Gastroesophageal sphincter (tissue), 3 donors: ENCODE results near the gene TBC1D14.

ENCODE experiments used
- POLR2A ChIP-seq, 2 donors: fragments of 450-650 bp; IDR thresholded peaks; one replicate each; pipeline ENCODE4 v1.6.1; 2017; ENCODE audit warnings: antibody characterized with exemption in 2 of 2, mild to moderate bottlenecking in 2 of 2, moderate library complexity in 1 of 2
- POLR2AphosphoS5 ChIP-seq: sonication (generic); formaldehyde crosslinking; IDR thresholded peaks from one replicate; pipeline ENCODE4 v1.6.1; 2017; ENCODE audit warnings: antibody characterized with exemption
- TF ChIP-seq, protein P1 (sequence below), 4 experiments: fragments of 200-600 bp in 2 of 4; fragments of 450-650 bp in 2 of 4; sonication (generic) in 1 of 4; IDR thresholded peaks; one replicate each; pipeline ENCODE4 v1.5.1; 2017 to 2019; ENCODE audit warnings: antibody characterized with exemption in 4 of 4, mild to moderate bottlenecking in 2 of 4, moderate library complexity in 2 of 4

DNA sequence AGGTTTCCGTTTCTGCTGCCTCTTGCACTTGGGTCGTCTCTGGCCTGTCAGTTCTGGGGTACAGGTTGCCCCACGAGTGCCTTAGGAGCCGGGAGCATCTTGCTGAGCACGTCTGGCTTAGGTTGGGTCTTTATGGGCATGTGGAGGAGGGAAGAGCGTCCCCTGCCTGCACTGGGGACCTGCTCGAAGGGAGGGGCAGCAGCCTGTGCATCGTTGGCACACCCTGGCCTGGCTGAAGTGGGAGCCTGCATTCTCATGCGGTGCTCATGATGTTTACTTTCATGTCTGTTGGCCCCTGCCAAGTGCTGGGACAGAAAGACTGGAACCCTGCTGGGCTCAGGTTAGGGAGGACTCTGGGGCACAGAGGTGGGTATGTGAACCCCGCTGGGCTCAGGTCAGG, 109.7 kb downstream of the TBC1D14 start:
- no peak for TF ChIP-seq POLR2A (IDR thresholded peaks at IDR 0.05)
- TF ChIP-seq, protein P1, sequence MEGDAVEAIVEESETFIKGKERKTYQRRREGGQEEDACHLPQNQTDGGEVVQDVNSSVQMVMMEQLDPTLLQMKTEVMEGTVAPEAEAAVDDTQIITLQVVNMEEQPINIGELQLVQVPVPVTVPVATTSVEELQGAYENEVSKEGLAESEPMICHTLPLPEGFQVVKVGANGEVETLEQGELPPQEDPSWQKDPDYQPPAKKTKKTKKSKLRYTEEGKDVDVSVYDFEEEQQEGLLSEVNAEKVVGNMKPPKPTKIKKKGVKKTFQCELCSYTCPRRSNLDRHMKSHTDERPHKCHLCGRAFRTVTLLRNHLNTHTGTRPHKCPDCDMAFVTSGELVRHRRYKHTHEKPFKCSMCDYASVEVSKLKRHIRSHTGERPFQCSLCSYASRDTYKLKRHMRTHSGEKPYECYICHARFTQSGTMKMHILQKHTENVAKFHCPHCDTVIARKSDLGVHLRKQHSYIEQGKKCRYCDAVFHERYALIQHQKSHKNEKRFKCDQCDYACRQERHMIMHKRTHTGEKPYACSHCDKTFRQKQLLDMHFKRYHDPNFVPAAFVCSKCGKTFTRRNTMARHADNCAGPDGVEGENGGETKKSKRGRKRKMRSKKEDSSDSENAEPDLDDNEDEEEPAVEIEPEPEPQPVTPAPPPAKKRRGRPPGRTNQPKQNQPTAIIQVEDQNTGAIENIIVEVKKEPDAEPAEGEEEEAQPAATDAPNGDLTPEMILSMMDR (IDR thresholded peaks at IDR 0.05) = no peak
- no peak for TF ChIP-seq POLR2AphosphoS5
